H1 (cell line): ENCODE results near the gene PTPRG. TPM values are rescaled to one million over a fixed set of nuclear protein-coding genes. Genes with fewer than 3 reads are reported as not detected.

Experiments used
- CTCF ChIA-PET: fragments of 300-600 bp; sonication (Branson Sonifier 250); formaldehyde crosslinking; loops from one replicate; lab custom pipeline; 2021; ENCODE audit not compliant: partially characterized antibody; lab: Charles Lee
- POLR2A ChIA-PET: fragments of 300-600 bp; sonication (Branson Sonifier 250); formaldehyde crosslinking; loops from one replicate; lab custom pipeline; 2021; ENCODE audit warnings: inconsistent platforms; ENCODE audit not compliant: partially characterized antibody; lab: Charles Lee
- DNase-seq, 2 experiments: peaks; one replicate each; pipeline versions ENCODE4 v3.0.0 to v3.0.0-alpha.2; 2010 to 2022; ENCODE audit warnings: low spot score in 2 of 2, low read depth in 1 of 2, mixed read lengths in 1 of 2
- FAIRE-seq: peaks from 2 replicates; lab custom pipeline; 2011; peaks lifted over from hg19 to GRCh38; lab: Jason Lieb, UNC
- H2AFZ ChIP-seq: 2 replicates; pipeline ENCODE4 v1.8.1; 2012; ENCODE audit warnings: low read length, inconsistent platforms
- H2AK5ac ChIP-seq: 2 replicates; pipeline ENCODE4 v1.6.1; 2013; ENCODE audit warnings: low read depth, low read length
- H2BK120ac ChIP-seq: replicated peaks from 2 replicates; pipeline ENCODE3; 2013; ENCODE audit warnings: low read depth, low read length, inconsistent platforms
- H2BK12ac ChIP-seq: 2 replicates; pipeline ENCODE4 v1.6.1; 2013; ENCODE audit warnings: low read depth, low read length
- H2BK15ac ChIP-seq: 2 replicates; pipeline ENCODE4 v1.6.1; 2013; ENCODE audit warnings: low read length
- H2BK20ac ChIP-seq: 2 replicates; pipeline ENCODE4 v1.6.1; 2013; ENCODE audit warnings: low read length
- H2BK5ac ChIP-seq: 2 replicates; pipeline ENCODE4 v1.6.1; 2013; ENCODE audit warnings: low read depth, low read length
- H3K14ac ChIP-seq: 2 replicates; pipeline ENCODE4 v1.6.1; 2013; ENCODE audit warnings: inconsistent platforms; ENCODE audit not compliant: insufficient read length
- H3K18ac ChIP-seq: 2 replicates; pipeline ENCODE4 v1.6.1; 2013; ENCODE audit warnings: low read length; ENCODE audit errors: extremely low read depth
- H3K23ac ChIP-seq: 2 replicates; pipeline ENCODE4 v1.6.1; 2013; ENCODE audit warnings: inconsistent platforms; ENCODE audit not compliant: insufficient read length
- H3K23me2 ChIP-seq: 2 replicates; pipeline ENCODE4 v1.6.1; 2013; ENCODE audit warnings: low read depth, low read length
- H3K27ac ChIP-seq: 2 replicates; pipeline ENCODE4 v1.6.1; 2011; ENCODE audit warnings: low read depth, low read length, inconsistent platforms
- H3K27me3 ChIP-seq, 4 experiments: replicated peaks in 1 of 4; 1 replicate in 1 of 4; 2 replicates in 3 of 4; pipeline versions ENCODE4 v1.6.1 to v1.8.1; 2011 to 2013; ENCODE audit warnings: low read length in 3 of 4, mild to moderate bottlenecking in 3 of 4, inconsistent platforms in 2 of 4, mixed read lengths in 2 of 4, moderate library complexity in 1 of 4; ENCODE audit not compliant: control insufficient read depth in 3 of 4, insufficient read depth in 3 of 4; ENCODE audit errors: extremely low read depth in 1 of 4
- H3K36me3 ChIP-seq, 4 experiments: 2 replicates each; pipeline versions ENCODE4 v1.6.1 to v1.8.1; 2011 to 2013; ENCODE audit warnings: mild to moderate bottlenecking in 4 of 4, low read length in 3 of 4, moderate library complexity in 2 of 4, control low read depth in 1 of 4, inconsistent platforms in 1 of 4; ENCODE audit not compliant: insufficient read depth in 4 of 4, control insufficient read depth in 2 of 4
- H3K4ac ChIP-seq: replicated peaks from 2 replicates; pipeline ENCODE3; 2013; ENCODE audit warnings: low read length, low read depth, mixed read lengths, inconsistent platforms; ENCODE audit not compliant: insufficient read length
- H3K4me1 ChIP-seq, 4 experiments: replicated peaks in 1 of 4; 1 replicate in 1 of 4; 2 replicates in 3 of 4; pipeline versions ENCODE4 v1.6.1 to v1.8.1; 2011 to 2013; ENCODE audit warnings: low read length in 3 of 4, inconsistent platforms in 2 of 4, mixed read lengths in 1 of 4; ENCODE audit not compliant: insufficient read depth in 4 of 4, control insufficient read depth in 3 of 4
- H3K4me2 ChIP-seq, 2 experiments: 2 replicates each; pipeline versions ENCODE4 v1.6.1 to v1.8.1; 2011 to 2013; ENCODE audit warnings: low read depth in 2 of 2, low read length in 2 of 2, control low read depth in 1 of 2, inconsistent platforms in 1 of 2, mild to moderate bottlenecking in 1 of 2; ENCODE audit not compliant: insufficient read depth in 1 of 2
- H3K4me3 ChIP-seq, 4 experiments: fragments of 200-600, 300-600 bp in 1 of 4; sonication (generic), shearing (Covaris generic), sonication (Bioruptor Twin) in 1 of 4; 2 replicates each; pipeline versions ENCODE4 v1.5.1 to v1.8.1; 2011 to 2016; ENCODE audit warnings: low read length in 4 of 4, low read depth in 3 of 4, control low read depth in 2 of 4, inconsistent platforms in 2 of 4, mild to moderate bottlenecking in 2 of 4, mixed read lengths in 1 of 4, moderate library complexity in 1 of 4; ENCODE audit not compliant: insufficient read depth in 2 of 4; ENCODE audit errors: extremely low read depth in 1 of 4
- H3K56ac ChIP-seq: replicated peaks from 2 replicates; pipeline ENCODE3; 2013; ENCODE audit warnings: low read depth, mild to moderate bottlenecking, mixed read lengths, low read length, inconsistent platforms; ENCODE audit not compliant: insufficient read length
- H3K79me1 ChIP-seq: 2 replicates; pipeline ENCODE4 v1.6.1; 2013; ENCODE audit warnings: low read depth, low read length, control low read depth
- H3K79me2 ChIP-seq, 2 experiments: 2 replicates each; pipeline versions ENCODE4 v1.6.1 to v1.8.1; 2012 to 2013; ENCODE audit warnings: low read length in 2 of 2, mild to moderate bottlenecking in 2 of 2, inconsistent platforms in 1 of 2; ENCODE audit not compliant: insufficient read depth in 2 of 2, control insufficient read depth in 1 of 2
- H3K9ac ChIP-seq, 4 experiments: replicated peaks in 1 of 4; 1 replicate in 1 of 4; 2 replicates in 3 of 4; pipeline versions ENCODE4 v1.6.1 to v1.8.1; 2011 to 2013; ENCODE audit warnings: low read depth in 3 of 4, low read length in 3 of 4, control low read depth in 2 of 4, mild to moderate bottlenecking in 2 of 4, moderate library complexity in 2 of 4, inconsistent platforms in 1 of 4; ENCODE audit errors: extremely low read depth in 1 of 4
- H3K9me3 ChIP-seq, 2 experiments: 2 replicates each; pipeline versions ENCODE4 v1.6.1 to v1.8.1; 2012 to 2013; ENCODE audit warnings: mild to moderate bottlenecking in 2 of 2, moderate library complexity in 2 of 2, control low read depth in 1 of 2, inconsistent platforms in 1 of 2, low read depth in 1 of 2, low read length in 1 of 2, mixed read lengths in 1 of 2; ENCODE audit not compliant: insufficient read depth in 2 of 2
- H4K20me1 ChIP-seq, 2 experiments: replicated peaks in 1 of 2; 2 replicates each; pipeline versions ENCODE3 to v1.8.1; 2011 to 2013; ENCODE audit warnings: inconsistent platforms in 2 of 2, low read length in 2 of 2, mild to moderate bottlenecking in 1 of 2; ENCODE audit not compliant: insufficient read depth in 2 of 2, control insufficient read depth in 1 of 2
- H4K5ac ChIP-seq: 2 replicates; pipeline ENCODE4 v1.6.1; 2013; ENCODE audit warnings: low read length, low read depth, mixed read lengths, inconsistent platforms; ENCODE audit not compliant: insufficient read length
- H4K8ac ChIP-seq: 2 replicates; pipeline ENCODE4 v1.8.0; 2013; ENCODE audit warnings: mild to moderate bottlenecking, moderate library complexity, low read length, inconsistent platforms; ENCODE audit not compliant: insufficient read depth; ENCODE audit errors: extremely low read depth
- H4K91ac ChIP-seq: replicated peaks from 2 replicates; pipeline ENCODE3; 2013; ENCODE audit warnings: low read length, mixed read lengths, inconsistent platforms; ENCODE audit not compliant: insufficient read length
- CBX8 ChIP-seq: fragments of 300-800, 300-1000 bp; sonication (generic); IDR thresholded peaks from 2 replicates; pipeline ENCODE4 v1.7.1; 2016; ENCODE audit warnings: low read depth, low read length, borderline replicate concordance
- CHD1 ChIP-seq: IDR thresholded peaks from 2 replicates; pipeline ENCODE4 v1.6.1; 2012; ENCODE audit warnings: low read depth, low read length, improper control_type of control experiment
- GTF2F1 ChIP-seq: IDR thresholded peaks from 2 replicates; pipeline ENCODE4 v1.6.1; 2012; ENCODE audit warnings: low read depth, low read length, improper control_type of control experiment, borderline replicate concordance
- HDAC6 ChIP-seq: IDR thresholded peaks from one replicate; pipeline ENCODE4 v1.7.1; 2012; ENCODE audit warnings: low read depth, mild to moderate bottlenecking, inconsistent platforms, low read length, moderate library complexity
- JUN ChIP-seq: IDR thresholded peaks from 2 replicates; pipeline ENCODE4 v1.6.1; 2011; ENCODE audit warnings: low read depth, mild to moderate bottlenecking, improper control_type of control experiment, low read length
- RXRA ChIP-seq: IDR thresholded peaks from 2 replicates; pipeline ENCODE4 v1.6.1; 2011; ENCODE audit warnings: low read depth, mild to moderate bottlenecking, low read length, moderate library complexity; ENCODE audit not compliant: insufficient read depth
- SP2 ChIP-seq: IDR thresholded peaks from 2 replicates; pipeline ENCODE4 v1.6.1; 2012; ENCODE audit warnings: mild to moderate bottlenecking, low read length, inconsistent platforms
- SRF ChIP-seq: IDR thresholded peaks from 2 replicates; pipeline ENCODE4 v1.6.1; 2011; ENCODE audit warnings: mild to moderate bottlenecking, low read depth, low read length, moderate library complexity
- TAF7 ChIP-seq: optimal IDR thresholded peaks from 2 replicates; pipeline ENCODE3; 2011; ENCODE audit warnings: low read depth, mild to moderate bottlenecking, inconsistent platforms, low read length, moderate library complexity, borderline replicate concordance
- TEAD4 ChIP-seq: IDR thresholded peaks from 2 replicates; pipeline ENCODE4 v1.6.1; 2012; ENCODE audit warnings: low read depth, low read length, inconsistent platforms, mixed read lengths
- WGBS, 2 experiments: shearing (Covaris generic) in 1 of 2; methylation state at CpG; one replicate each; pipeline versions ENCODE4 v1.1.6 to v1.1.7; 2013 to 2015; ENCODE audit warnings: low lambda C conversion rate in 2 of 2, mixed read lengths in 2 of 2, inconsistent platforms in 1 of 2, low coverage in 1 of 2, missing lambda C conversion rate in 1 of 2; ENCODE audit not compliant: insufficient replicate concordance in 2 of 2, insufficient coverage in 1 of 2, insufficient read length in 1 of 2; ENCODE audit errors: extremely low coverage in 1 of 2, missing lambda C conversion rate in 1 of 2; 5-methylcytosine and 5-hydroxymethylcytosine counted together
- polyA plus RNA-seq, 7 experiments: library from polyadenylated mRNA; depleted of rRNA in 3 of 7; stranded (reverse) in 5 of 7; unstranded in 2 of 7; fragments of >200 nt in 5 of 7; fragments of 200-250 nt in 2 of 7; gene quantifications; 1 replicate in 5 of 7; 2 replicates in 1 of 7; 4 replicates in 1 of 7; pipeline versions ENCODE4 v1.2.1 to v1.2.3, GENCODE V29; 2011 to 2013; ENCODE audit warnings: missing spikeins in 2 of 7, mixed read lengths in 2 of 7
- total RNA-seq: library from RNA; stranded (reverse); fragmentation: NEBNext Ultra II Directional; extraction: Animal tissue kit (Norgen Biotek cat#: 25700); gene quantifications from 2 replicates; pipeline ENCODE4 v1.2.1, GENCODE V29; 2021
- TF ChIP-seq, protein P1 (sequence below): IDR thresholded peaks from 2 replicates; pipeline ENCODE4 v1.6.1; 2012; ENCODE audit warnings: low read length, inconsistent platforms

The PTPRG gene
- total and polyA plus RNA-seq, 2 of the 8 experiments (the other 6 are each of a cell fraction or from before 2014, with no cell fraction given) = 23.3 to 96.2 TPM

GRCh38 chr3:61796088-61796680 lies 234.8 kb downstream of the PTPRG start:
- Histone ChIP-seq H3K18ac (no peak overlapping the region), H3K23me2 (no peaks in the 10 kb centered on the region), H3K79me2 (peaks cover 0 to 91% of the 10 kb centered on the region in 2 experiments; a peak in 3 of 4 replicates), H3K56ac (no peak overlapping the region), H2BK5ac (no peak overlapping the region; the same call in 1 of the 2 replicates), H2BK12ac (no peak overlapping the region; the same call in 1 of the 2 replicates), H3K4ac (no peak overlapping the region), H3K4me3 (no peak overlapping the region), H4K8ac (no peak overlapping the region), H3K9ac (no peak overlapping the region; a peak in 1 of 7 replicates), H3K14ac (no peak overlapping the region), H2AFZ (no peak overlapping the region), H3K9me3 (no peaks in the 10 kb centered on the region), H3K23ac (no peak overlapping the region), H3K27ac (no peak overlapping the region), H2BK120ac (no peak overlapping the region), H2BK15ac (0 out of 2 replicates have a peak overlapping the region, but pooled peaks have one; percentile 31), H3K4me1 (peaks cover 0 to 14% (median 8%) of the 10 kb centered on the region in 4 experiments; a peak in 4 of 7 replicates), H4K5ac (no peak overlapping the region), H2AK5ac (peak overlapping the region; percentile 75; the same call in 1 of the 2 replicates), H2BK20ac (no peak overlapping the region), H4K91ac (no peak overlapping the region), H3K4me2 (no peak overlapping the region), H3K36me3 (no peaks in the 10 kb centered on the region), H4K20me1 (peaks cover 8 to 11% of the 10 kb centered on the region in 2 experiments), H3K79me1 (peaks cover 8% of the 10 kb centered on the region), H3K27me3 (no peaks in the 10 kb centered on the region)
- ChIA-PET POLR2A (interaction anchor here (1.1 kb wide), 1 partner anchor 18 kb away, joined by 3 read pairs; no protein-coding TSS in a partner anchor), CTCF (interaction anchor here (1.1 to 1.8 kb wide), 2 partner anchors 12 to 391 kb away, joined by 3 to 5 read pairs; no protein-coding TSS in a partner anchor)
- 78% methylated on average over 6 of the region's 6 CpGs; no CpG with 5 or more reads in 1 of the 2 experiments for WGBS, 2 experiments
- no peak for DNase-seq
- FAIRE-seq = no peak
- no peak for TF ChIP-seq CBX8
- TF ChIP-seq, protein P1, sequence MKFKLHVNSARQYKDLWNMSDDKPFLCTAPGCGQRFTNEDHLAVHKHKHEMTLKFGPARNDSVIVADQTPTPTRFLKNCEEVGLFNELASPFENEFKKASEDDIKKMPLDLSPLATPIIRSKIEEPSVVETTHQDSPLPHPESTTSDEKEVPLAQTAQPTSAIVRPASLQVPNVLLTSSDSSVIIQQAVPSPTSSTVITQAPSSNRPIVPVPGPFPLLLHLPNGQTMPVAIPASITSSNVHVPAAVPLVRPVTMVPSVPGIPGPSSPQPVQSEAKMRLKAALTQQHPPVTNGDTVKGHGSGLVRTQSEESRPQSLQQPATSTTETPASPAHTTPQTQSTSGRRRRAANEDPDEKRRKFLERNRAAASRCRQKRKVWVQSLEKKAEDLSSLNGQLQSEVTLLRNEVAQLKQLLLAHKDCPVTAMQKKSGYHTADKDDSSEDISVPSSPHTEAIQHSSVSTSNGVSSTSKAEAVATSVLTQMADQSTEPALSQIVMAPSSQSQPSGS = no peak
- no peak for TF ChIP-seq SP2
- no peak for TF ChIP-seq SRF
- no peak for TF ChIP-seq RXRA
- no peak for TF ChIP-seq CHD1
- TF ChIP-seq JUN = no peak
- TF ChIP-seq GTF2F1 = no peak
- TF ChIP-seq HDAC6 = no peak
- no peak for TF ChIP-seq TEAD4
- TF ChIP-seq TAF7 = no peak
